Measurements from ENCODE around the gene SLC22A4. TPM values are rescaled to one million over a fixed set of nuclear protein-coding genes. Genes with fewer than 3 reads are reported as not detected.
A peak's percentile ranks its signal among the peaks of the same experiment; 100 is the strongest.

SLC22A4 gene
- polyA plus RNA-seq, 2 of the 4 experiments (the other 2 are of a cell fraction) = 3.2 to 4.6 TPM

DNA sequence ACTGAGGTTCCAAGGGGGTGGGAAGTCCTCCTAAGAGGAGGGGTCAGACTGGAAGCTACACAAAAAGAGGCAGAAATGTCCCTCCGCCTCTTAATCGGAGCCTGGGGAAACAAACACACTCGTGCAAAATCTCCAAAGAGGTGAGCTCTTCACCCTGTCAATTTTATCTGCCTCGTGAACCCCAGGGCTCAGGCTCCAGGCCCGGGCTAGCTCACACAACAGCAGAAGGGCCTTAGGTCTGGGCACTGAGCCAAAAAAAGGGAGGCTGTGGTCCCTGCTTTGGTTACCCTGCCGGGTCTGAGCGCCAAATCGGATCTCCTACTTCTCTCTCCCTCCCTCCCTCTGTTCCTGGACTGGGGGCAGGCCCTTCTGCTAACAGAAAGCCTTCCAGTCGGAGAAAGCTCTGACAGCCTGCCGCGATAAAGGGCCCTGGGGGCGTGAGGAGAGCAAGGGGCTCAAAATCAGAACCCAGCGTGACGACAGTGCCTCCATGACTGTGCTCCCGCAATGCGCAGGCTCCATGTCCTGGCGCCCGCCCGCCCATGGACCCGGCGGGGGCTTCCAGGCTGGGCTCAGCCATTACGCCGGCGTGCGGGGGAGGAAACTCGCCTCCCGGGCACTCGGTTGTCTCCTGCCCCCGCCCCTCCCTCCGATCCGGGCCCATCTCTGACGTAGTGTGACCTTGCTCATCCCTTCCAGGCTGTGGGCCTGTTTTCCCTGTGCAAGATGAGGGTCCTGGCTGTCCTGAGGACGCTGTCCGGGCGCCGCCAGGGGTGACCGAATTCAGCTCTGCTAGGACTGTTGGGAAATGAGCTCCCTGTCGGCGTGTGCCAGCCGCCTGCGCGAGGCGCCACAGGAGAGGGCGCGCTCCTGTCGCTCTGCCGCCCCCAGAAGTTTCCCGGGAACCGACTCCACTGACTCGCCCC is 865 bp upstream of the SLC22A4 start:
- ChIA-PET CTCF (interaction anchor here (0.6 to 2.3 kb wide), 22 partner anchors 8 to 233 kb away, joined by 3 to 19 read pairs (median 4); partner anchors contain the start of gene SLC22A5), POLR2A (interaction anchor here (0.6 to 3.2 kb wide), 34 partner anchors 8 to 1139 kb away, joined by 3 to 81 read pairs (median 6); partner anchors contain the start of genes IRF1, P4HA2, RAD50 and SLC22A5)
- TF ChIP-seq EP300 (IDR thresholded peaks at IDR 0.05) = 0 out of 5 replicates have a peak, but pooled peaks of 1 of the 2 experiments have one; percentile 14
- no peak for TF ChIP-seq FOXS1 (CRISPR knock-in tag; IDR thresholded peaks at IDR 0.05)
- TF ChIP-seq POLR2A (IDR thresholded peaks at IDR 0.05; ENCODE audit: low read length) = peak; percentile 94
- no peak for TF ChIP-seq HOXB5 (CRISPR knock-in tag; IDR thresholded peaks at IDR 0.05)
- peak; percentile 92; the same call in 1 of the 2 replicates for TF ChIP-seq PHF8 (IDR thresholded peaks at IDR 0.05; ENCODE audit: borderline replicate concordance, low read depth)
- TF ChIP-seq TFCP2L1 (CRISPR knock-in tag; IDR thresholded peaks at IDR 0.05) = 0 out of 2 replicates have a peak, but pooled peaks have one; percentile 14
- TF ChIP-seq FOSL2 (IDR thresholded peaks at IDR 0.05) = no peak
- TF ChIP-seq FOSL2 (CRISPR knock-in tag; IDR thresholded peaks at IDR 0.05) = 0 out of 2 replicates have a peak, but pooled peaks have one; percentile 4
- peak in 1 of 2 experiments; percentile 50; a peak in 1 of 4 replicates for TF ChIP-seq CEBPB (IDR thresholded peaks at IDR 0.05)
- peak; percentile 53; the same call in 1 of the 2 replicates for TF ChIP-seq TP53 (CRISPR knock-in tag; IDR thresholded peaks at IDR 0.05)
- no peak for TF ChIP-seq CBX2 (IDR thresholded peaks at IDR 0.05; ENCODE audit: borderline replicate concordance, low read depth)
- TF ChIP-seq, protein P1, sequence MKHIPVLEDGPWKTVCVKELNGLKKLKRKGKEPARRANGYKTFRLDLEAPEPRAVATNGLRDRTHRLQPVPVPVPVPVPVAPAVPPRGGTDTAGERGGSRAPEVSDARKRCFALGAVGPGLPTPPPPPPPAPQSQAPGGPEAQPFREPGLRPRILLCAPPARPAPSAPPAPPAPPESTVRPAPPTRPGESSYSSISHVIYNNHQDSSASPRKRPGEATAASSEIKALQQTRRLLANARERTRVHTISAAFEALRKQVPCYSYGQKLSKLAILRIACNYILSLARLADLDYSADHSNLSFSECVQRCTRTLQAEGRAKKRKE (CRISPR knock-in tag; IDR thresholded peaks at IDR 0.05; ENCODE audit: low read depth) = 0 out of 2 replicates have a peak, but pooled peaks have one; percentile 56
- TF ChIP-seq CTCF (IDR thresholded peaks at IDR 0.05) = peak; percentile 20; the same call in 1 of the 3 replicates
- peak; percentile 75; the same call in 1 of the 2 replicates for TF ChIP-seq MAX (IDR thresholded peaks at IDR 0.05)
- no peak for TF ChIP-seq FOSB (CRISPR knock-in tag; IDR thresholded peaks at IDR 0.05)
- TF ChIP-seq RNF2 (IDR thresholded peaks at IDR 0.05; ENCODE audit: borderline replicate concordance, low read depth) = peak; percentile 30; the same call in 1 of the 2 replicates
- TF ChIP-seq E2F6 (IDR thresholded peaks at IDR 0.05; ENCODE audit: borderline replicate concordance, low read depth) = 0 out of 2 replicates have a peak, but pooled peaks have one; percentile 74
- TF ChIP-seq MAFK (IDR thresholded peaks at IDR 0.05; ENCODE audit: partially characterized antibody) = no peak
- peak; percentile 21; the same call in 1 of the 2 replicates for TF ChIP-seq HDAC2 (IDR thresholded peaks at IDR 0.05)
- no peak for TF ChIP-seq HEYL (CRISPR knock-in tag; IDR thresholded peaks at IDR 0.05)
- TF ChIP-seq EHF (CRISPR knock-in tag; IDR thresholded peaks at IDR 0.05) = peak; percentile 27; the same call in 1 of the 2 replicates
- TF ChIP-seq HOXA7 (CRISPR knock-in tag; IDR thresholded peaks at IDR 0.05) = no peak
- TF ChIP-seq RFX5 (IDR thresholded peaks at IDR 0.05) = no peak
- 0 out of 3 replicates have a peak, but pooled peaks have one; percentile 16 for TF ChIP-seq SMC3 (IDR thresholded peaks at IDR 0.05)
- peaks cover 30% of the 10 kb centered on the region for H3K4me1 ChIP-seq
- 3% methylated on average over 19 of the region's 50 CpGs for WGBS (ENCODE audit: missing lambda C conversion rate)
- DNase-seq (ENCODE audit: low read depth in 1 of 2, low spot score in 1 of 2) (peak; percentile 91), ATAC-seq (peak; percentile 67 to 74), FAIRE-seq (no peak)
- peak overlapping the region; percentile 95 to 99 for H3K27ac ChIP-seq
- H3K4me2 ChIP-seq = peak overlapping the region; percentile 82
- no peaks in the 10 kb centered on the region for H3K9me3 ChIP-seq
- H3K4me3 ChIP-seq = peak overlapping the region; percentile 65

Measured in A549 (cell line).